CD4-positive, CD25-positive, alpha-beta regulatory T cell (primary cell): Measurements from ENCODE around the gene ATP8A1. TPM values are rescaled to one million over a fixed set of nuclear protein-coding genes. Genes with fewer than 3 reads are reported as not detected.

Source experiments
- ATAC-seq, 2 donors: fragments of 150-1000 bp; cut with Tn5 transposase; one replicate each; pipeline ENCODE4 v1.10.0; 2021; ENCODE audit warnings: low read depth in 2 of 2, moderate number of reproducible peaks in 2 of 2, moderate library complexity in 1 of 2
- DNase-seq, 3 donors: peaks; one replicate each; pipeline versions ENCODE4 v3.0.0 to v3.0.0-alpha.2; 2012 to 2022; ENCODE audit warnings: mixed read lengths in 1 of 3
- H3K27ac ChIP-seq: one replicate; pipeline ENCODE4 v1.7.0; 2013; ENCODE audit warnings: mild to moderate bottlenecking, low read length; ENCODE audit not compliant: insufficient read depth, poor library complexity, severe bottlenecking
- H3K27me3 ChIP-seq: one replicate; pipeline ENCODE4 v1.7.0; 2013; ENCODE audit warnings: low read length; ENCODE audit not compliant: control insufficient read depth, insufficient read depth
- H3K36me3 ChIP-seq: one replicate; pipeline ENCODE4 v1.7.0; 2013; ENCODE audit warnings: mild to moderate bottlenecking, low read length, moderate library complexity; ENCODE audit not compliant: control insufficient read depth, insufficient read depth
- H3K4me1 ChIP-seq: 2 replicates; pipeline ENCODE4 v1.7.0; 2013; ENCODE audit warnings: mild to moderate bottlenecking, low read length; ENCODE audit not compliant: insufficient read depth, control insufficient read depth, poor library complexity, severe bottlenecking
- H3K4me3 ChIP-seq: one replicate; pipeline ENCODE4 v1.7.0; 2013; ENCODE audit warnings: low read depth, mild to moderate bottlenecking, low read length, moderate library complexity
- H3K9me3 ChIP-seq, 2 experiments: 1 replicate in 1 of 2; 2 replicates in 1 of 2; pipeline ENCODE4 v1.7.0; 2013; ENCODE audit warnings: low read length in 2 of 2, mild to moderate bottlenecking in 1 of 2, moderate library complexity in 1 of 2; ENCODE audit not compliant: control insufficient read depth in 2 of 2
- H3K27ac Mint-ChIP-seq, 3 donors: one replicate each; pipeline ENCODE4 v1.8.0; 2020 to 2022; ENCODE audit warnings: mild to moderate bottlenecking in 3 of 3, mixed read lengths in 3 of 3, moderate library complexity in 2 of 3
- H3K27me3 Mint-ChIP-seq: one replicate; pipeline ENCODE4 v1.8.0; 2022; ENCODE audit warnings: mild to moderate bottlenecking, mixed read lengths
- H3K36me3 Mint-ChIP-seq: one replicate; pipeline ENCODE4 v1.8.0; 2020; ENCODE audit warnings: mixed read lengths
- H3K4me1 Mint-ChIP-seq, 4 donors: one replicate each; pipeline ENCODE4 v1.8.0; 2020 to 2022; ENCODE audit warnings: mixed read lengths in 4 of 4, mild to moderate bottlenecking in 1 of 4
- H3K4me3 Mint-ChIP-seq, 4 donors: one replicate each; pipeline ENCODE4 v1.8.0; 2020 to 2022; ENCODE audit warnings: mild to moderate bottlenecking in 4 of 4, mixed read lengths in 4 of 4, moderate library complexity in 3 of 4
- H3K9me3 Mint-ChIP-seq, 7 donors: one replicate each; pipeline ENCODE4 v1.8.0; 2020 to 2022; ENCODE audit warnings: mixed read lengths in 7 of 7, mild to moderate bottlenecking in 3 of 7, moderate library complexity in 2 of 7
- polyA plus RNA-seq, 4 donors: library from polyadenylated mRNA; unstranded; fragments of 300-500 nt; fragmentation: Illumina TruSeq; gene quantifications; one replicate each; pipeline ENCODE4 v1.2.3, GENCODE V29; 2021
- total RNA-seq: library from RNA; stranded (reverse); gene quantifications from one replicate; pipeline ENCODE4 v1.2.3, GENCODE V29; 2022

ATP8A1 gene
- total and polyA plus RNA-seq, 5 donors from 2014 or later = 6.3 to 49.9 (median 8.1) TPM

- Histone ChIP-seq H3K9me3 (no peaks in the 10 kb centered on the region), H3K4me1 (no peaks in the 10 kb centered on the region), H3K27ac (no peak overlapping the region), H3K36me3 (peaks cover 37% of the 10 kb centered on the region), H3K4me3 (no peak overlapping the region), H3K27me3 (no peaks in the 10 kb centered on the region)
- H3K27ac Mint-ChIP-seq = no peak overlapping the region
- no peaks in the 10 kb centered on the region for H3K27me3 Mint-ChIP-seq
- DNase-seq (no peak), ATAC-seq (no peak)
- no peak overlapping the region for H3K4me3 Mint-ChIP-seq
- H3K36me3 Mint-ChIP-seq = peaks cover 36% of the 10 kb centered on the region
- H3K4me1 Mint-ChIP-seq = no peaks in the 10 kb centered on the region
- no peaks in the 10 kb centered on the region for H3K9me3 Mint-ChIP-seq
Measured at GRCh38 chr4:42411803-42412202, 245.1 kb downstream of the ATP8A1 start.

- DNase-seq (no peak), ATAC-seq (no peak)
- H3K9me3 Mint-ChIP-seq = no peaks in the 10 kb centered on the region
- H3K27me3 Mint-ChIP-seq = no peaks in the 10 kb centered on the region
- Histone ChIP-seq H3K4me3 (no peak overlapping the region), H3K36me3 (peaks cover 29% of the 10 kb centered on the region), H3K27me3 (no peaks in the 10 kb centered on the region), H3K4me1 (no peaks in the 10 kb centered on the region), H3K9me3 (no peaks in the 10 kb centered on the region), H3K27ac (no peak overlapping the region)
- H3K36me3 Mint-ChIP-seq = peaks cover 41% of the 10 kb centered on the region
- H3K4me3 Mint-ChIP-seq = no peak overlapping the region
- no peaks in the 10 kb centered on the region for H3K4me1 Mint-ChIP-seq
- no peak overlapping the region for H3K27ac Mint-ChIP-seq
Measured at GRCh38 chr4:42410446-42410845, 246.5 kb downstream of the ATP8A1 start.

- H3K36me3 Mint-ChIP-seq = peaks cover 5% of the 10 kb centered on the region
- H3K4me1 Mint-ChIP-seq = peaks cover 0 to 10% (median 1%) of the 10 kb centered on the region in 4 donors
- no peaks in the 10 kb centered on the region for H3K9me3 Mint-ChIP-seq
Measured at GRCh38 chr4:42404001-42404400, 252.9 kb downstream of the ATP8A1 start.

GRCh38 chr4:42401171-42401570 lies 255.7 kb downstream of the ATP8A1 start:
- no peak for DNase-seq
- H3K27ac Mint-ChIP-seq = no peak overlapping the region
- H3K36me3 ChIP-seq = no peaks in the 10 kb centered on the region
- ATAC-seq = no peak
- H3K9me3 ChIP-seq = no peaks in the 10 kb centered on the region
- H3K4me3 ChIP-seq = no peak overlapping the region
- peaks cover 64% of the 10 kb centered on the region for H3K27me3 Mint-ChIP-seq
- H3K4me1 Mint-ChIP-seq = peaks cover 6 to 31% (median 16%) of the 10 kb centered on the region in 4 donors
- H3K27ac ChIP-seq = no peak overlapping the region
- H3K27me3 ChIP-seq = peaks cover 26% of the 10 kb centered on the region
- H3K4me1 ChIP-seq = peaks cover 24% of the 10 kb centered on the region
- H3K36me3 Mint-ChIP-seq = peaks cover 2% of the 10 kb centered on the region
- H3K4me3 Mint-ChIP-seq = peak overlapping the region in 1 of 4 donors; percentile 58
- peaks cover 0 to 1% (median 0%) of the 10 kb centered on the region in 7 donors for H3K9me3 Mint-ChIP-seq

More at GRCh38 chr4:42404001-42404400, 252.9 kb downstream of the ATP8A1 start:
- no peak for ATAC-seq
- DNase-seq = no peak
- H3K9me3 ChIP-seq = no peaks in the 10 kb centered on the region
- H3K27me3 ChIP-seq = peaks cover 19% of the 10 kb centered on the region
- no peak overlapping the region for H3K4me3 ChIP-seq
- H3K4me1 ChIP-seq = no peaks in the 10 kb centered on the region
- peaks cover 40% of the 10 kb centered on the region for H3K27me3 Mint-ChIP-seq
- no peak overlapping the region for H3K27ac ChIP-seq
- H3K4me3 Mint-ChIP-seq = no peak overlapping the region
- no peaks in the 10 kb centered on the region for H3K36me3 ChIP-seq
- no peak overlapping the region for H3K27ac Mint-ChIP-seq

GRCh38 chr4:42399393-42399792 lies 257.5 kb downstream of the ATP8A1 start:
- Histone ChIP-seq H3K36me3 (no peaks in the 10 kb centered on the region), H3K4me1 (peaks cover 24% of the 10 kb centered on the region), H3K27ac (no peak overlapping the region), H3K4me3 (no peak overlapping the region), H3K9me3 (no peaks in the 10 kb centered on the region), H3K27me3 (peaks cover 40% of the 10 kb centered on the region)
- peak overlapping the region in 2 of 4 donors; percentile 43 to 80 for H3K4me3 Mint-ChIP-seq
- DNase-seq (no peak), ATAC-seq (no peak)
- H3K36me3 Mint-ChIP-seq = no peaks in the 10 kb centered on the region
- peaks cover 6 to 31% (median 16%) of the 10 kb centered on the region in 4 donors for H3K4me1 Mint-ChIP-seq
- peaks cover 0 to 1% (median 0%) of the 10 kb centered on the region in 7 donors for H3K9me3 Mint-ChIP-seq
- H3K27ac Mint-ChIP-seq = no peak overlapping the region
- peaks cover 78% of the 10 kb centered on the region for H3K27me3 Mint-ChIP-seq

DNA sequence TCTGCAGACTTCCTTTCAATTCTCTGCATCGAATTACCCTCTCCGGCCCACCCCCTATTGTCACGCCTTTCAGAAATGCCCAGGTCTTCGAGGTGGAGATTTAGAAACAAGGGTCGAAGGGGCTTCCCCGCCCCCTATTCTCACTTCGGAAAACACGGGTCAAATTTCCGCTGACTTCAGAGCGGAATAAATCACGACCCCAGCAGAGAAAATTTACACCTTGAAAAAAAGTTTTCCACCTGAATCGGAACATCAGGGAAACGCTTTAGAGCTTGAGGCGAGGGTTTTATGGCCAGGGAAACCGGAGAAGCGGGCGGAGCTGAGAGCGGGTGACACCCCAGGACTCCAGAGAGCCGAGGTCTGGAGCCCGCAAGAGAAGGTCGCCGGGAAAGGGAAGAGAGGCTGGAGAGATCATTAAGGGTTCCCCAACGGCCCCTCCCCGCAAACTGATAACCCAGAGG lies 258.0 kb downstream of the ATP8A1 start:
- H3K27me3 ChIP-seq = peaks cover 40% of the 10 kb centered on the region
- no peak overlapping the region for H3K27ac Mint-ChIP-seq

GRCh38 chr4:42398171-42398870 lies 258.6 kb downstream of the ATP8A1 start:
- no peaks in the 10 kb centered on the region for H3K9me3 ChIP-seq
- Mint-ChIP-seq H3K27ac (no peak overlapping the region), H3K4me3 (peak overlapping the region in 3 of 4 donors; percentile 73 to 80 (median 76)), H3K36me3 (no peaks in the 10 kb centered on the region), H3K27me3 (peaks cover 74% of the 10 kb centered on the region), H3K4me1 (peaks cover 6 to 31% (median 16%) of the 10 kb centered on the region in 4 donors), H3K9me3 (peaks cover 0 to 1% (median 0%) of the 10 kb centered on the region in 7 donors)
- H3K36me3 ChIP-seq = no peaks in the 10 kb centered on the region
- H3K27me3 ChIP-seq = peaks cover 40% of the 10 kb centered on the region
- DNase-seq (no peak), ATAC-seq (peak in 1 of 2 donors; percentile 26)
- no peak overlapping the region for H3K4me3 ChIP-seq
- no peak overlapping the region for H3K27ac ChIP-seq
- peaks cover 24% of the 10 kb centered on the region for H3K4me1 ChIP-seq

More for the DNA sequence above, 258.0 kb downstream of the ATP8A1 start:
- no peaks in the 10 kb centered on the region for H3K36me3 Mint-ChIP-seq
- DNase-seq (no peak), ATAC-seq (no peak)
- Histone ChIP-seq H3K4me3 (no peak overlapping the region), H3K4me1 (peaks cover 24% of the 10 kb centered on the region), H3K27ac (no peak overlapping the region), H3K36me3 (no peaks in the 10 kb centered on the region), H3K9me3 (no peaks in the 10 kb centered on the region)
- peaks cover 6 to 31% (median 16%) of the 10 kb centered on the region in 4 donors for H3K4me1 Mint-ChIP-seq
- H3K27me3 Mint-ChIP-seq = peaks cover 74% of the 10 kb centered on the region
- H3K9me3 Mint-ChIP-seq = peaks cover 0 to 1% (median 0%) of the 10 kb centered on the region in 7 donors
- H3K4me3 Mint-ChIP-seq = peak overlapping the region in 3 of 4 donors; percentile 73 to 80 (median 76)
